ENCODE measurements around the gene C19orf18. TPM values are rescaled to one million over a fixed set of nuclear protein-coding genes. Genes with fewer than 3 reads are reported as not detected.
"Not testable (repeated sequence)": the region's sequence is repeated elsewhere in the genome, so short reads cannot be mapped to it uniquely, and the experiment has no call there.

The C19orf18 gene
- polyA plus RNA-seq, 3 donors: not detected

- no peak for TF ChIP-seq CTCF (IDR thresholded peaks at IDR 0.05)
- 3% methylated on average over 34 of the region's 41 CpGs for WGBS (ENCODE audit: insufficient coverage)
- peak overlapping the region; percentile 26 to 78 (median 40) for H3K4me3 ChIP-seq (replicated peaks in 1 of 3; ENCODE audit: low read depth in 2 of 3, low read length in 3 of 3)
- peaks cover 3 to 27% of the 10 kb centered on the region in 2 donors for H3K36me3 ChIP-seq (replicated peaks in 1 of 2; ENCODE audit: control insufficient read depth in 1 of 2, insufficient read depth in 2 of 2, low read length in 2 of 2)
- H3K79me2 ChIP-seq (ENCODE audit: insufficient read depth, low read length): no peaks in the 10 kb centered on the region
- H3K36me3 Mint-ChIP-seq: peaks cover 20 to 31% of the 10 kb centered on the region in 2 donors
- H4K20me1 ChIP-seq (ENCODE audit: insufficient read depth, low read length): no peaks in the 10 kb centered on the region
- H3K27ac Mint-ChIP-seq: peak overlapping the region in 3 of 7 donors; percentile 20 to 75 (median 46)
- H3K9me3 ChIP-seq (replicated peaks in 1 of 2; ENCODE audit: control insufficient read depth in 1 of 2, insufficient read depth in 1 of 2, low read length in 2 of 2): peaks cover 69 to 81% of the 10 kb centered on the region in 2 donors
- no peak overlapping the region for H3K27ac ChIP-seq (ENCODE audit: low read depth in 1 of 2, low read length in 2 of 2)
- no peaks in the 10 kb centered on the region for H3K27me3 ChIP-seq (ENCODE audit: control insufficient read depth in 2 of 2, insufficient read depth in 2 of 2, low read length in 2 of 2)
- H3K4me1 Mint-ChIP-seq: peaks cover 17% of the 10 kb centered on the region
- peaks cover 0 to 22% (median 10%) of the 10 kb centered on the region in 3 donors for H3K27me3 Mint-ChIP-seq (ENCODE audit: low read depth in 3 of 3)
- H3K4me3 Mint-ChIP-seq: peak overlapping the region; percentile 75 to 85
- intact Hi-C loops (cut with micrococcal nuclease): loop anchor here (2.0 to 10.0 kb wide), 4 partner anchors 29 to 295 kb away; partner anchors contain the start of genes ERVK3-1 (in 1 of the 2), ZNF274 (in 1 of the 2) and ZNF776 (in 1 of the 2)
- H3K4me2 ChIP-seq (replicated peaks; ENCODE audit: extremely low read depth, low read length, poor library complexity, severe bottlenecking): peak overlapping the region; percentile 92
- H3K4me1 ChIP-seq (ENCODE audit: control insufficient read depth in 1 of 2, insufficient read depth in 2 of 2, low read length in 2 of 2): peaks cover 10 to 12% of the 10 kb centered on the region in 2 donors
- H3K9ac ChIP-seq (ENCODE audit: insufficient read depth, low read length, poor library complexity, severe bottlenecking): peak overlapping the region; percentile 66
- peak; percentile 65 to 75 (median 65) for DNase-seq
- peak overlapping the region; percentile 91 for H2AFZ ChIP-seq (ENCODE audit: insufficient read depth, low read depth, low read length, poor library complexity, severe bottlenecking)
- peaks cover 63 to 91% (median 80%) of the 10 kb centered on the region in 7 donors for H3K9me3 Mint-ChIP-seq
These were observed 35.5 kb upstream of the C19orf18 start for GRCh38 chr19:58009666-58010301.

- Mint-ChIP-seq H3K27ac (no peak overlapping the region), H3K36me3 (peaks cover 25 to 36% of the 10 kb centered on the region in 2 donors), H3K4me1 (peaks cover 19% of the 10 kb centered on the region), H3K9me3 (peaks cover 68 to 95% (median 85%) of the 10 kb centered on the region in 7 donors), H3K4me3 (peak overlapping the region; percentile 75 to 85), H3K27me3 (ENCODE audit: low read depth in 3 of 3) (peaks cover 0 to 22% (median 10%) of the 10 kb centered on the region in 3 donors)
- H2AFZ ChIP-seq (ENCODE audit: insufficient read depth, low read depth, low read length, poor library complexity, severe bottlenecking): peak overlapping the region; percentile 91
- H4K20me1 ChIP-seq (ENCODE audit: insufficient read depth, low read length): no peaks in the 10 kb centered on the region
- H3K4me2 ChIP-seq (replicated peaks; ENCODE audit: extremely low read depth, low read length, poor library complexity, severe bottlenecking): peak overlapping the region; percentile 92
- H3K27ac ChIP-seq (ENCODE audit: low read depth in 1 of 2, low read length in 2 of 2): no peak overlapping the region
- no peak for DNase-seq
- H3K27me3 ChIP-seq (ENCODE audit: control insufficient read depth in 2 of 2, insufficient read depth in 2 of 2, low read length in 2 of 2): no peaks in the 10 kb centered on the region
- 2% methylated on average over 21 of the region's 21 CpGs for WGBS (ENCODE audit: insufficient coverage)
- peaks cover 10 to 12% of the 10 kb centered on the region in 2 donors for H3K4me1 ChIP-seq (ENCODE audit: control insufficient read depth in 1 of 2, insufficient read depth in 2 of 2, low read length in 2 of 2)
- TF ChIP-seq CTCF (IDR thresholded peaks at IDR 0.05): no peak
- H3K9ac ChIP-seq (ENCODE audit: insufficient read depth, low read length, poor library complexity, severe bottlenecking): peak overlapping the region; percentile 66
- H3K79me2 ChIP-seq (ENCODE audit: insufficient read depth, low read length): no peaks in the 10 kb centered on the region
- intact Hi-C loops (cut with micrococcal nuclease): loop anchor here (10.0 kb wide), 3 partner anchors 176 to 296 kb away; partner anchors contain the start of genes ERVK3-1 (in 1 of the 2), ZNF274 (in 1 of the 2) and ZNF776 (in 1 of the 2)
- peaks cover 74 to 82% of the 10 kb centered on the region in 2 donors for H3K9me3 ChIP-seq (replicated peaks in 1 of 2; ENCODE audit: control insufficient read depth in 1 of 2, insufficient read depth in 1 of 2, low read length in 2 of 2)
- H3K36me3 ChIP-seq (replicated peaks in 1 of 2; ENCODE audit: control insufficient read depth in 1 of 2, insufficient read depth in 2 of 2, low read length in 2 of 2): peaks cover 3 to 32% of the 10 kb centered on the region in 2 donors
- H3K4me3 ChIP-seq (replicated peaks in 1 of 3; ENCODE audit: low read depth in 2 of 3, low read length in 3 of 3): peak overlapping the region; percentile 26 to 78 (median 40)
These were observed 34.9 kb upstream of the C19orf18 start for GRCh38 chr19:58009301-58009665.

GRCh38 chr19:58008877-58009276 lies 34.5 kb upstream of the C19orf18 start:
- WGBS (ENCODE audit: insufficient coverage): 50% methylated on average over 2 of the region's 10 CpGs
- Histone ChIP-seq H3K4me2 (replicated peaks; ENCODE audit: extremely low read depth, low read length, poor library complexity, severe bottlenecking) (peak overlapping the region; percentile 92), H3K4me3 (replicated peaks in 1 of 3; ENCODE audit: low read depth in 2 of 3, low read length in 3 of 3) (peak overlapping the region in 1 of 3 experiments; percentile 78), H3K9me3 (replicated peaks in 1 of 2; ENCODE audit: control insufficient read depth in 1 of 2, insufficient read depth in 1 of 2, low read length in 2 of 2) (peaks cover 78 to 86% of the 10 kb centered on the region in 2 donors), H3K4me1 (ENCODE audit: control insufficient read depth in 1 of 2, insufficient read depth in 2 of 2, low read length in 2 of 2) (peaks cover 10 to 12% of the 10 kb centered on the region in 2 donors), H2AFZ (ENCODE audit: insufficient read depth, low read depth, low read length, poor library complexity, severe bottlenecking) (peak overlapping the region; percentile 91), H3K36me3 (replicated peaks in 1 of 2; ENCODE audit: control insufficient read depth in 1 of 2, insufficient read depth in 2 of 2, low read length in 2 of 2) (peaks cover 3 to 35% of the 10 kb centered on the region in 2 donors)
- H3K36me3 Mint-ChIP-seq: peaks cover 29 to 40% of the 10 kb centered on the region in 2 donors
- not testable (repeated sequence) for H3K27ac ChIP-seq (ENCODE audit: low read depth in 1 of 2, low read length in 2 of 2); H4K20me1 ChIP-seq (ENCODE audit: insufficient read depth, low read length); H3K27ac Mint-ChIP-seq; DNase-seq; H3K9ac ChIP-seq (ENCODE audit: insufficient read depth, low read length, poor library complexity, severe bottlenecking); H3K27me3 ChIP-seq (ENCODE audit: control insufficient read depth in 2 of 2, insufficient read depth in 2 of 2, low read length in 2 of 2); H3K79me2 ChIP-seq (ENCODE audit: insufficient read depth, low read length)
- peaks cover 24% of the 10 kb centered on the region for H3K4me1 Mint-ChIP-seq
- H3K9me3 Mint-ChIP-seq: peaks cover 72 to 96% (median 89%) of the 10 kb centered on the region in 7 donors
- H3K4me3 Mint-ChIP-seq: peak overlapping the region in 1 of 2 donors; percentile 49
- peaks cover 0 to 22% (median 10%) of the 10 kb centered on the region in 3 donors for H3K27me3 Mint-ChIP-seq (ENCODE audit: low read depth in 3 of 3)
- intact Hi-C loops (cut with micrococcal nuclease): loop anchor here (10.0 kb wide), 3 partner anchors 176 to 296 kb away; partner anchors contain the start of genes ERVK3-1 (in 1 of the 2), ZNF274 (in 1 of the 2) and ZNF776 (in 1 of the 2)
